Inflammatory macrophage treated with lipopolysaccharide for 4 hours (primary cell): ENCODE results near the gene DRC1.

ENCODE experiments used
- DNase-seq: peaks from one replicate; pipeline ENCODE4 v3.0.0-alpha.2; 2020

DRC1 gene

DNA sequence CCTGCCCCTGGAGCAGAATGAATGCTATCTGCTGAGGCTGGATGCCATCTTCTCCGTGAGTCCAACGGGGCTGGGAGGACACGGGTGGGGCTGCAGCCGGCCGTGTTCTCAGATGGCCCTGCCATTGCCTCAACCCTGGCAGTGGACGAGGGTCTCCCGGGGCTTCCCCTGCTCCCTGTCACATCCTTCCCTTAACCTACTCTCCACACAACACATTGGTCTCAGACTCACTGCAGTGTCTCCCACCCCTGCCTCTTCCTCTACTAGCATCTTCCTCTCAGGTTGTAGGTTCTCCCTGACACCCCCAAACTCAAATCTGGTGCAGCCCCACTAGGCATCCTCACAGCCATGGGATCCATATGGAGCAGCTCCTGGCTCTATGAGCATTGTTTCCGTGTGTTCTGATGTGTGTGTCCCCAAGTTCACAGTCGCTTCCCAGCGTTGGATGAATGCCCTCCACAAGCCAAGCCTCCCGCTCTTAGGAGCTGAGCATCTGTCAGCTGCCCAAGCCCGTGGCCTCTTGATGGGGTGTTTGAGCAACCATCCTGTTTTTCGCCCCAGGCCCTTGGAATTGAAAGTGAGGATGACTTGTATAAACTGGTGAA, 48.4 kb downstream of the DRC1 start:
- DNase-seq, result no peak

- no peak for DNase-seq
These were observed 50.0 kb downstream of the DRC1 start for GRCh38 chr2:26451700-26452099.

DNA sequence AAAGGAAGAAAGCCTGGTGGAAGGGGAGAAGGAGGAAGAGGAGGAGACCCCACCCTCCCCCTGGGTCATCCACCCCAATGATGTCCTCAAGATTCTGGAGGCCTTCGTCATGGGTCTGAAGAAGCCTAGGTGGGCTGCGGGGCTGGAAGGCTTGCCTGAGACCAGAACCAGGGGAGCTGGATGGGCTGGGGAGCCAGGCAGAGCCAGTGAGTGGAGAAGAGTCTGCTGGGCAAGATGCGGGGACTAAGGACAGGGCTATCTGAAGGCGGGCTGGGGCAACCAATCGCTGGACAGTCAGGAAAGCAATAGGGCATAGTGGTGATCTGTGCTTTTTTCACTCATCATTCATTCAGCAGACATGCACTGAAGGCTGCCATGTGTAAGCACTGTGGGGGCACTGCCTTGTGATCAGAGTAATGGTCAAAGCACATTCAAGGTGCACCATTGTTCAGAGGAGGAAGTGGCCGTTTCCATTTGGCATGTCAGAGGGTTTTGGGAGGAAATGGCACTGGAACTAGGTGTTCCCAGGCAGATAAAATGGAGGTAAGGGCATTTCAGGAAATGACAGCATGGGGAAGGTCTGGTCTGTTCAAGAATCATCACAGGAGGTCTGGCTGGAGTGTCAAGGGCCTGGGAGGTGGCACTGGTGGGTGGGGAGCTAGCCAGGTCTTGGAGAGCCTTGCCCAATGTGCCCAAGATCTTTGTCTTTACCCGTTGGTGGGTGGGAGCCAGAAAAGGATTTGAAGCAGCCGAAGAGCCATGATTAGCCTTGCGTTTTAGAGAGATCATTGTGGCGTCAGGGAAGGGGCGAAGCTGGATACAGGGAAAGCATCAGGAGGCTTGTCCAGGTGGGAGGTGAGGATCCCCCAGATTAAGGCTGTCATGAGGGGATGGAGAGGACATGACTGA, 52.0 kb downstream of the DRC1 start:
- DNase-seq, result no peak

DNA sequence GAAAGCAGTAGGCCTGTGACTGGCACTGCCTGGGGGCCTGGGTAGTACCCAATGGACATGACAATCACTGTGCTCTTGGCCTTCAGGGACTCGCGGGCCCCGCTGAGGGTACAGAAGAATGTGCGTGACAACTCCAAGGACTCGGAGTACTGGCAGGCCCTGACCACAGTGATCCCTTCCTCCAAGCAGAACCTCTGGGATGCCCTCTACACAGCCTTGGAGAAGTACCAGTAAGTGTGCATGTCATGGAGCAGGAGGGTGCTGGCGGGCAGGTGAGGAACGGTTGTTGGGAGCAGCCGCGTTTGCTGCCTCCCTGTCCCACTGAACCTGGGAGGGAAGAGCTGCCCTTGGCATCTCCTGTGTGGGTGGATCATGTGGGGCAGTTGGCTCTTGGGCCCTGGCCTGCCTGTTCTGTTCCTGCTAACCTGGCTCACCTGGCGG, 52.9 kb downstream of the DRC1 start:
- DNase-seq, result no peak

GRCh38 chr2:26455037-26455669, 53.4 kb downstream of the DRC1 start:
- no peak for DNase-seq

GRCh38 chr2:26455670-26456439, 54.1 kb downstream of the DRC1 start:
- peak; percentile 34 for DNase-seq

DNA sequence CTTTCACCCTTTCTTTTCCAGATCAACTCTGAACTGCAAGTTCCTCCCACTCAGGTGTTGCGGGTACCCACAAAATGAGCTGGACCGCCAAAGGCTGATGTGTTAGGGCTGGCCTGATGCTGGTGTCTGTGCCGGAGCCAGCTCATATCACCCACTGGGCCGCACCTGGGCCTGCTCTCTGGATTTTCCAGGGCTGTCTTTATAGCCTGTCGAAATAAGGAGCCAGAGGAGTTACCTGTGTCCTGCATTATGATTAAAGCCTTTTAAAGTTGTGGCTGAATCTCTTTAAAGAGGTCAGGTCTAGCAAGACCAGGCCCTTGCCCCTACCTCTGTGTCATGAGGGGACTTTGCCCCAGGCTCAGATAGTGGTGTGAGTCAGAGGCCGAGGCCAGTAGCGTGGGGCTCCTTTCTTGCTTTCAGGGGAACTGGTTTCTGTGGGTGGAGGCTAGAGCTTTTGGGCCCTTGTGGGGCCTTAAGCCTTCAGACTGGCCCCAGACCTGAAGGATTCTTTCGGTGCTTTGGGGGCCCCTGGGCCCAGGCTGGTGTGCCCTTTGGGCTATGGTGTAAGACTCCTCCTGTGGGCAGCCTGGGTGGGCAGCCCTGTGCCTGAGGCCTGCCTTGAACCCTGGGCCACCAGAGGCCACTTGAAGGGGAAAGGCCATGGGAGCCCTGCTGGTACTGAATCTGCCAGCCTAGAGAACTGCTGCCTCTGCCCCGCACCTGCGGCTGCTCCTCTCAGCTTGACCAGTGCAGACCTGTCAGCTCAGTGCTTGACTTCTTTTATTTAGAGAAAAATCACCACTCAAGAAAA, 54.9 kb downstream of the DRC1 start:
- DNase-seq, result peak; percentile 55

DNA sequence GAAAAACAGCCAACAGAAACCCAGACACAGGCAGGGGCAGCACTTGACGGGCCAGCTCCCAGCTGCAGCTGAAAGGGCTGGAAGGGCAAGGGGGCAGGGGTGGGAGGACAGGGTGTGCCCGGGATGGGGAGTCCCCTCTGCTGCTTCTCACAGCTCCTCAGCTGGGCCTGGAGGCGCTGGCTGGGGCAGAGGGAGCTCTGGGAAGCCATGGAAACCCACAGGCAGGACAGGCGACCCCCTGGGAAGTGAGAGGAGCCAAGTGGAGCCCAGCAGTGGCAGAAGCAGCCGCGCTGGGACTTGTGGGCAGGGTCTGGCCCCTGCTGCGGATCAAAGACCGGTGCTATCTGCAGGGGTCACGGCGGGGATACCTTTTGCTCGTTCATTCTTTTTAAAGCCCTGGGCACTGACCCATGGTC, 55.5 kb downstream of the DRC1 start:
- no peak for DNase-seq

GRCh38 chr2:26457695-26458364, 56.1 kb downstream of the DRC1 start:
- DNase-seq, result no peak

- DNase-seq, result no peak
These were observed 56.8 kb downstream of the DRC1 start for GRCh38 chr2:26458365-26459042.

DNA sequence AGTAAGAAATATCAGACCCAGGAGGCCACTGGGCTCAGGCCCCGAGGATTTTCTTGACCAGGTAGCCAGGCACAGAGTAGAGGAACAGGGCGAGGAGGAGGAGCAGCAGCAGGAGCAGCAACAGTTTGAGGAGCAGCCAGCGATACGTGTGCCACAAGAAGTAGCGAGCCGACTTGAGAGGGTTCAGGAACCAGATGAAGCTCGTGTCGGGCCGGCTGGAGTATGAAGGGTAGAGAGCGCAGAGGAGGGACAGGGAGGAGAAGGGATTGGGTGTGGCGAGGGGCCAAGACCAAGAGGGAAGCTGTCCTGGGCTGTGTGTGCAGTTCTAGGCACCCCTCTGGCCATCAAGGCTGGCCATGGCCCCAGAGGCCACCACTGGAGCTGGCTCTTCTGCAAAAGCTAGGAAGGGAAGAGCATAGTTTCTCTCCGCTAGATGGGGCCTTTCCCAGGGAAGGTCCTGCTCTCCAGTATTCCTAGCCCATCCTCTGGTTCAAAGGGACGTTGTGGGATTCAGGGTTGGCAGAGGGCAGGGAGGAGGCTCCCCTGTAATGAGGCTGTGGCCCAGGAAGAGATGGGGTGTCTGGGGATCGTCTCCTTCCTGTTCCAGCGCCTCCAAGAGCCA, 58.4 kb downstream of the DRC1 start:
- no peak for DNase-seq

GRCh38 chr2:26460613-26461031, 58.9 kb downstream of the DRC1 start:
- no peak for DNase-seq

- DNase-seq, result no peak
These were observed 59.9 kb downstream of the DRC1 start for GRCh38 chr2:26461601-26462023.

- no peak for DNase-seq
These were observed 60.4 kb downstream of the DRC1 start for GRCh38 chr2:26462100-26462499.

GRCh38 chr2:26462511-26463243, 61.0 kb downstream of the DRC1 start:
- DNase-seq, result peak; percentile 56

GRCh38 chr2:26463244-26464192, 61.8 kb downstream of the DRC1 start:
- DNase-seq, result no peak

GRCh38 chr2:26464390-26465265, 62.9 kb downstream of the DRC1 start:
- no peak for DNase-seq
